NT2/D1 (cell line): ENCODE measurements around the gene PLXNA4.

Experiments used
- SUZ12 ChIP-seq: IDR thresholded peaks from 2 replicates; pipeline ENCODE4 v1.6.1; 2011; ENCODE audit not compliant: insufficient read length, insufficient read depth; ENCODE audit errors: extremely low read depth
- YY1 ChIP-seq: IDR thresholded peaks from 2 replicates; pipeline ENCODE4 v1.6.1; 2011; ENCODE audit not compliant: insufficient read length, insufficient read depth
- ZNF274 ChIP-seq: IDR thresholded peaks from 2 replicates; pipeline ENCODE4 v1.6.1; 2011; ENCODE audit warnings: mild to moderate bottlenecking, low read depth, low read length

DNA sequence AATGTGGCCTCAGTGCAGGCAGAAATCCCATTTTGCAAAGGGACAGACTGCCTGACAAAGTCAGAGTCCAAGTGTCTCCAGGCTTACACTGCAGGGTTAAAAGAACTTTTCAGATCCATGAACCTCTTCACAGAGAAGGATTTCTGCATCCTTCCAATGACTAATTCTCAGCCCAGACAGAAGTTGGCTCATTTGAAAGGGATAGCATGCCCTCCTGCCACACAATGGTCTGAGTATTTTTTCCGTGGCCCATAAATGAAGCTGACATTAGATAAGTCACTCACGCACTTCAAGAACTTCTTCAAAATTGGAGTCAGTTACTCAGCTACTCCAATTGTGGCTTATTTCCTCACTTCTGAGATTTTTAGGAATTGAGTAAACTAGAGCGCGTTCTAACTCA lies 170.2 kb downstream of the PLXNA4 start:
- TF ChIP-seq YY1 (no peak), SUZ12 (no peak), ZNF274 (no peak)
